Neuron (in vitro differentiated cells): ENCODE results near the gene MRPL12.
"Not testable (repeated sequence)": the region's sequence is repeated elsewhere in the genome, so short reads cannot be mapped to it uniquely, and the experiment has no call there.

ENCODE experiments used
- H2AFZ ChIP-seq: one replicate; pipeline ENCODE4 v1.6.1; 2013; ENCODE audit warnings: low read depth, mild to moderate bottlenecking, inconsistent platforms, low read length, moderate library complexity
- H3K27me3 ChIP-seq: one replicate; pipeline ENCODE4 v1.6.1; 2013; ENCODE audit warnings: low read length; ENCODE audit not compliant: insufficient read depth
- H3K36me3 ChIP-seq: one replicate; pipeline ENCODE4 v1.6.1; 2013; ENCODE audit warnings: low read length; ENCODE audit not compliant: insufficient read depth
- H3K4me1 ChIP-seq: one replicate; pipeline ENCODE4 v1.6.1; 2013; ENCODE audit warnings: low read length; ENCODE audit not compliant: insufficient read depth
- H3K4me3 ChIP-seq: 2 replicates; pipeline ENCODE4 v1.5.1; 2013; ENCODE audit warnings: mild to moderate bottlenecking, low read length, moderate library complexity
- H3K9me3 ChIP-seq: one replicate; pipeline ENCODE4 v1.6.1; 2013; ENCODE audit warnings: low read length

Gene MRPL12

GRCh38 chr17:81738801-81739393, 35.7 kb downstream of the MRPL12 start:
- H3K27me3 ChIP-seq, result peaks cover 27% of the 10 kb centered on the region
- no peak overlapping the region for H3K4me3 ChIP-seq
- no peak overlapping the region for H2AFZ ChIP-seq
- no peaks in the 10 kb centered on the region for H3K4me1 ChIP-seq
- no peaks in the 10 kb centered on the region for H3K9me3 ChIP-seq
- no peaks in the 10 kb centered on the region for H3K36me3 ChIP-seq

GRCh38 chr17:81739593-81739992, 36.4 kb downstream of the MRPL12 start:
- not testable (repeated sequence) for H2AFZ ChIP-seq, H3K4me3 ChIP-seq, H3K4me1 ChIP-seq, H3K9me3 ChIP-seq, H3K36me3 ChIP-seq
- H3K27me3 ChIP-seq, result peaks cover 21% of the 10 kb centered on the region

GRCh38 chr17:81740395-81740961, 37.3 kb downstream of the MRPL12 start:
- H3K4me3 ChIP-seq, result no peak overlapping the region
- no peaks in the 10 kb centered on the region for H3K9me3 ChIP-seq
- H3K36me3 ChIP-seq, result no peaks in the 10 kb centered on the region
- peaks cover 12% of the 10 kb centered on the region for H3K27me3 ChIP-seq
- H3K4me1 ChIP-seq, result no peaks in the 10 kb centered on the region
- H2AFZ ChIP-seq, result no peak overlapping the region

DNA sequence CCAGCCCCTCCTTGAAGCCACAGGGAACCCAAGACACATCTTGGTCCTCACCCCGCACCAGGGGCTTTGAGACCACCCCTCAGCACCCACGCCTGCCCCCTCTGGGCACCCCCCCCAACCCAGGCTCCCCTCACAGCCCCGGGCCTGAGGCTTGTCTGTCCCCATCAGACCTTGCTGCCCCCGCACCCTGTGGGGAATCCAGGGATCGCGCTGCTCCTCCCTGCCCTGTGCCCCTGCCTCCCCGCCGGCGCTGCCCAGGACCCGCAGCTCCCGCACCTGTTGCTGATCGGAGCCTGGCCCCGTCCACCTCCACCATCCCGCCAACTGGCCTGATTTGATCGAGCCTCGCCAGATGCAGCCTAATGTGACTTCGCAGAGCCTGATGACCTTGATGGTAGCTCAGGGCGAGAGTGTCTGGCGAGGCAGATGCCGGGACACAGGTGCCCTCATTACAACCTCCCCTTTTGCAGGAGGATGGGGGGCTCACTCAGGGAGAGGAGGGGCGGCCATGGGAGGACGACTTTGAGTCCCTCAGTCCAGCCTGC, 38.0 kb downstream of the MRPL12 start:
- Histone ChIP-seq H3K4me1 (no peaks in the 10 kb centered on the region), H3K27me3 (peaks cover 6% of the 10 kb centered on the region), H3K4me3 (no peak overlapping the region), H3K9me3 (no peaks in the 10 kb centered on the region), H3K36me3 (no peaks in the 10 kb centered on the region), H2AFZ (no peak overlapping the region)

DNA sequence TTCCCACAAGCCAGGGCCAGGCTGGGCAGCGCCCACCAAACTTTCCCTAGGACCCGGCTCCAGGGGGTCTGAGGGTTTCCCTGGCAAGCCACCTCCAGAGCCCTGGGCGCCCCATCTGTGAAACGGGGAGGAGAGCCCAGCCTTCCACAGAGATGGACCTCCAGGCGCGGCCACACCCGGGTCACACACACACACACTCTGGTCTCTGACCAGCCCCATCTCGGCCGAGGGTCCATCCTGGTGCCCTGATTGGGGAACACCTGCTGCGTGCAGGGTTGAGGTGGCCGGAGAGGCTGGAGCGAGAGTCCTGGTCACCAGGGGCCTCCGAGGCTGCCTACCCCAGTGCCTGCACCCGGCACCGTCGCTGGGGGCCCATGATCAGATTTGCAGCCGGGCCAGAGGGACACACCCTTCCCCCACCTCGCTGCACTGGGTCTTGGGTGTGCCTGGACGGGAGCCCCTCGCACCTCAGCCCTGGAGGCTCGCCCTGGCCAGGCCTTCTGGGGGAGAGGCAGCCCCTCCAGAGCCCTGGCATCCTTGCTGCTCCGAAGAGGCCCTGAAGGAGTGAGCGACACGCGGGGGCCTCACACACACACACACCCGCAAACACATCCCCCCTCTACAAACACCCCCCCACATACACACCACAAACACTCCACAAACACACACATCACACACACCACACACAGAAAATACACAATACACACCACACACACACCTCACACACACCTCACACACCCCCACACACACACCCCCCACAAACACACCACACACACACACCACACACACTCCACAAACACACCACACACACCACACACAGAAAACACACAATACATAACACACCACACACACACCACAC, 38.7 kb downstream of the MRPL12 start:
- H3K4me3 ChIP-seq, result no peak overlapping the region
- H3K36me3 ChIP-seq, result no peaks in the 10 kb centered on the region
- H3K9me3 ChIP-seq, result no peaks in the 10 kb centered on the region
- peaks cover 4% of the 10 kb centered on the region for H3K27me3 ChIP-seq
- H2AFZ ChIP-seq, result no peak overlapping the region
- H3K4me1 ChIP-seq, result no peaks in the 10 kb centered on the region
